ENCODE data around the gene SGMS1.

The SGMS1 gene

GRCh38 chr10:50324680-50325393 is 298.9 kb downstream of the SGMS1 start:
- DNase-seq, result no peak

GRCh38 chr10:50324046-50324445 is 299.7 kb downstream of the SGMS1 start:
- no peak for DNase-seq

GRCh38 chr10:50322077-50322476 is 301.7 kb downstream of the SGMS1 start:
- no peak for DNase-seq

GRCh38 chr10:50318129-50318528 is 305.6 kb downstream of the SGMS1 start:
- DNase-seq, result no peak

GRCh38 chr10:50316695-50317648 is 306.8 kb downstream of the SGMS1 start:
- DNase-seq, result peak in 1 of 2 donors; percentile 19

- DNase-seq, result no peak
Observed at GRCh38 chr10:50316174-50316573, 307.6 kb downstream of the SGMS1 start.

- no peak for DNase-seq
Observed at GRCh38 chr10:50315424-50315823, 308.3 kb downstream of the SGMS1 start.

GRCh38 chr10:50314169-50315071 is 309.3 kb downstream of the SGMS1 start:
- no peak for DNase-seq

GRCh38 chr10:50312464-50313437 is 311.0 kb downstream of the SGMS1 start:
- DNase-seq, result no peak

GRCh38 chr10:50310560-50311174 is 313.1 kb downstream of the SGMS1 start:
- no peak for DNase-seq

- no peak for DNase-seq
Observed at GRCh38 chr10:50309342-50309741, 314.4 kb downstream of the SGMS1 start.

GRCh38 chr10:50304660-50305059 is 319.1 kb downstream of the SGMS1 start:
- no peak for DNase-seq

GRCh38 chr10:50299948-50300669 is 323.6 kb downstream of the SGMS1 start:
- DNase-seq, result no peak

- no peak for DNase-seq
Observed at GRCh38 chr10:50295367-50295766, 328.4 kb downstream of the SGMS1 start.

GRCh38 chr10:50294582-50294981 is 329.2 kb downstream of the SGMS1 start:
- no peak for DNase-seq

GRCh38 chr10:50293513-50294313 is 330.0 kb downstream of the SGMS1 start:
- peak in 1 of 2 donors; percentile 43 for DNase-seq

GRCh38 chr10:50291261-50291850 is 332.4 kb downstream of the SGMS1 start:
- no peak for DNase-seq

GRCh38 chr10:50289196-50289595 is 334.6 kb downstream of the SGMS1 start:
- no peak for DNase-seq
